Lung (tissue), 12 donors: ENCODE results near the gene STX8. TPM values are rescaled to one million over a fixed set of nuclear protein-coding genes. Genes with fewer than 3 reads are reported as not detected.

Experiments used
- ATAC-seq: fragments of 200-7000 bp; cut with Tn5 transposase; one replicate; pipeline ENCODE4 v1.9.1; 2020; ENCODE audit warnings: moderate number of reproducible peaks; ENCODE audit not compliant: insufficient read depth, low FRiP score
- DNase-seq, 3 donors: peaks; one replicate each; pipeline ENCODE4 v3.0.0-alpha.2; 2013 to 2017
- H3K27ac ChIP-seq, 2 donors: one replicate each; pipeline ENCODE4 v1.5.1; 2013; ENCODE audit warnings: mild to moderate bottlenecking in 2 of 2, moderate library complexity in 2 of 2, control low read depth in 1 of 2, inconsistent platforms in 1 of 2, low read depth in 1 of 2, low read length in 1 of 2
- H3K27me3 ChIP-seq, 3 donors: one replicate each; pipeline ENCODE4 v1.5.1; 2013; ENCODE audit warnings: low read length in 2 of 3; ENCODE audit not compliant: control insufficient read depth in 3 of 3, insufficient read depth in 3 of 3
- H3K36me3 ChIP-seq, 4 donors: one replicate each; pipeline ENCODE4 v1.5.1; 2013; ENCODE audit warnings: low read length in 4 of 4, mild to moderate bottlenecking in 1 of 4, moderate library complexity in 1 of 4; ENCODE audit not compliant: control insufficient read depth in 4 of 4, insufficient read depth in 4 of 4
- H3K4me1 ChIP-seq, 5 donors: one replicate each; pipeline ENCODE4 v1.5.1; 2013; ENCODE audit warnings: low read length in 5 of 5, mild to moderate bottlenecking in 2 of 5, moderate library complexity in 1 of 5; ENCODE audit not compliant: control insufficient read depth in 5 of 5, insufficient read depth in 5 of 5
- H3K4me3 ChIP-seq: one replicate; pipeline ENCODE4 v1.5.1; 2013; ENCODE audit warnings: mild to moderate bottlenecking, control low read depth, moderate library complexity
- H3K9ac ChIP-seq, 2 donors: one replicate each; pipeline ENCODE4 v1.5.1; 2013; ENCODE audit warnings: low read length in 2 of 2, control low read depth in 1 of 2; ENCODE audit not compliant: insufficient read depth in 1 of 2
- H3K9me3 ChIP-seq, 4 donors: one replicate each; pipeline ENCODE4 v1.5.1; 2013; ENCODE audit warnings: low read length in 3 of 4, mild to moderate bottlenecking in 1 of 4, moderate library complexity in 1 of 4; ENCODE audit not compliant: control insufficient read depth in 4 of 4, insufficient read depth in 3 of 4
- WGBS, 2 donors: extraction: QIAGEN DNeasy Blood & Tissue Kit; methylation state at CpG; one replicate each; pipeline ENCODE4 v1.1.7; 2013; 5-methylcytosine and 5-hydroxymethylcytosine counted together
- polyA plus RNA-seq, 2 donors: library from polyadenylated mRNA; stranded (reverse); fragments of 200-250 nt; gene quantifications; one replicate each; pipeline ENCODE4 v1.2.1, GENCODE V29; 2013
- total RNA-seq, 2 donors: library from RNA; depleted of rRNA in 1 of 2; stranded (reverse); fragments of >200 nt in 1 of 2; gene quantifications; one replicate each; pipeline ENCODE4 v1.2.1, GENCODE V29; 2014 to 2021
- TF ChIP-seq, protein P1 (sequence below): IDR thresholded peaks from 2 replicates; pipeline ENCODE4 v1.5.1; 2012; ENCODE audit warnings: mild to moderate bottlenecking; ENCODE audit errors: control extremely low read depth, extremely low read depth
- donor health status: control.
- donor health status: control.
- donor health status: Bipolar disorder and iron deficiency.
- donor health status: healthy.
- donor health status: DM: yes; HTN: yes; CAD: no.

Gene STX8
- total and polyA plus RNA-seq, 4 donors = 36.5 to 81.1 (median 63.2) TPM

DNA sequence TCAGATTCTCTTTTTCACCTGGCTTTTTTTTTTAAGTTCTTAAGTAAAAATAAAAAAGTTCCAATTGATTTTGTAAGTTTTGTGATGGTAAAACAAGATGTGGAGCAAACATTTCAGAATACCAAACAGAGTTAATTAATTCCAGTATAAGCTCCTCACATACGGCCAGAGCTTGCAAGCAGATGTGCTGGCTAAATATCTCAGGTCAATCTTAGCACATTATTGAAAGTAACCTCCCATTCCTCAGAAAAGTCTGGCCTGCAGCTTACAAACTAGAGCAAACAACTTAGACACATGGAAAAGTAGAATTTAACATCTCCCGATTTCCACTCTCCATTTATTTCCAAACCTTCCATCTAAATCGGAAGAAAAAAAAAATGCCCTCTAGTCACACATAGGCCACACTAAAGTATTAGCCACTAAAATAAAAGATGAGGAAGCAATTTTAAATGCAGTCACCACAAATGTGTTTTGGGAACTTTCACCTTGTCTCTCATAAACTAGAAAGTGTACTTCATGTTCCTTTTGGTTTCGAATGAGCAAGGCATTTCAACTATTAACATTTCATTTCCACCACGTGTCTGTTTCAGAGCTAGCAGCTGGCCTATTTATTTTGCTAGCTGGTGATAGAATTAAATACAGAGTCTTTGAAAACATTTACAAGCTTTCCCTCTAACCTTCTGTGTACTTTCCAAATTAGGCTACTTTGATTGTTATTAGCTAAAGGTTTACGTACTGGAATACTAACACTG lies 143.3 kb downstream of the STX8 start:
- TF ChIP-seq, protein P1, sequence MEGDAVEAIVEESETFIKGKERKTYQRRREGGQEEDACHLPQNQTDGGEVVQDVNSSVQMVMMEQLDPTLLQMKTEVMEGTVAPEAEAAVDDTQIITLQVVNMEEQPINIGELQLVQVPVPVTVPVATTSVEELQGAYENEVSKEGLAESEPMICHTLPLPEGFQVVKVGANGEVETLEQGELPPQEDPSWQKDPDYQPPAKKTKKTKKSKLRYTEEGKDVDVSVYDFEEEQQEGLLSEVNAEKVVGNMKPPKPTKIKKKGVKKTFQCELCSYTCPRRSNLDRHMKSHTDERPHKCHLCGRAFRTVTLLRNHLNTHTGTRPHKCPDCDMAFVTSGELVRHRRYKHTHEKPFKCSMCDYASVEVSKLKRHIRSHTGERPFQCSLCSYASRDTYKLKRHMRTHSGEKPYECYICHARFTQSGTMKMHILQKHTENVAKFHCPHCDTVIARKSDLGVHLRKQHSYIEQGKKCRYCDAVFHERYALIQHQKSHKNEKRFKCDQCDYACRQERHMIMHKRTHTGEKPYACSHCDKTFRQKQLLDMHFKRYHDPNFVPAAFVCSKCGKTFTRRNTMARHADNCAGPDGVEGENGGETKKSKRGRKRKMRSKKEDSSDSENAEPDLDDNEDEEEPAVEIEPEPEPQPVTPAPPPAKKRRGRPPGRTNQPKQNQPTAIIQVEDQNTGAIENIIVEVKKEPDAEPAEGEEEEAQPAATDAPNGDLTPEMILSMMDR = no peak
- Histone ChIP-seq H3K27ac (no peak overlapping the region), H3K36me3 (peaks cover 0 to 3% (median under 1%) of the 10 kb centered on the region in 4 donors), H3K4me1 (peaks cover 0 to 5% (median 0%) of the 10 kb centered on the region in 5 donors), H3K9me3 (peaks cover 0 to 1% (median 0%) of the 10 kb centered on the region in 4 donors), H3K9ac (no peak overlapping the region), H3K4me3 (no peak overlapping the region), H3K27me3 (no peaks in the 10 kb centered on the region)
- ATAC-seq = no peak
- peak in 2 of 3 donors; percentile 27 to 34 for DNase-seq
- 68 to 78% methylated on average over 6 of the region's 6 CpGs for WGBS, 2 donors

DNA sequence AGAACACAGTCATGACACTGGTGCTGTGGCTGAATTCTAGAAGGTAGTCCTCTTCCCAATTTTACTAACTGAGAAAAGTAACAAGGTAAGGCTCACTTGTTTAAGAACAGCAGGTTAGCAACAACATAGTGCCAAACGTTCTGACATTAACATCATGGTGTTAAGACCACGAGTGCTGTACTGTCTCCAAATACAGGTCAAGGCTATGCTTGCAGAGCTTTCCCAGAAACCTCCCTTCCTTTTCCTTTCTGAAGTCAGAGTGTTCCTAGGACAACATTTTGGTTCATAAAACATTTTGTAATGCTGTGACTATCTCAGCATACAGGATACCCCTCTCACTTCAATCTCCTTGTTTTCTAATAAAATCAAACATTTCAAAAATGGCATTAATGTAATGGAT lies 144.0 kb downstream of the STX8 start:
- peaks cover 0 to 1% (median 0%) of the 10 kb centered on the region in 4 donors for H3K9me3 ChIP-seq
- no peak overlapping the region for H3K27ac ChIP-seq
- peaks cover 0 to 3% (median under 1%) of the 10 kb centered on the region in 4 donors for H3K36me3 ChIP-seq
- ATAC-seq (no peak), DNase-seq (no peak)
- TF ChIP-seq, protein P1 = no peak
- no peaks in the 10 kb centered on the region for H3K27me3 ChIP-seq
- WGBS, 2 donors = 61 to 72% methylated on average over 2 of the region's 2 CpGs
- no peak overlapping the region for H3K4me3 ChIP-seq
- H3K9ac ChIP-seq = no peak overlapping the region
- H3K4me1 ChIP-seq = peaks cover 0 to 5% (median 0%) of the 10 kb centered on the region in 5 donors

DNA sequence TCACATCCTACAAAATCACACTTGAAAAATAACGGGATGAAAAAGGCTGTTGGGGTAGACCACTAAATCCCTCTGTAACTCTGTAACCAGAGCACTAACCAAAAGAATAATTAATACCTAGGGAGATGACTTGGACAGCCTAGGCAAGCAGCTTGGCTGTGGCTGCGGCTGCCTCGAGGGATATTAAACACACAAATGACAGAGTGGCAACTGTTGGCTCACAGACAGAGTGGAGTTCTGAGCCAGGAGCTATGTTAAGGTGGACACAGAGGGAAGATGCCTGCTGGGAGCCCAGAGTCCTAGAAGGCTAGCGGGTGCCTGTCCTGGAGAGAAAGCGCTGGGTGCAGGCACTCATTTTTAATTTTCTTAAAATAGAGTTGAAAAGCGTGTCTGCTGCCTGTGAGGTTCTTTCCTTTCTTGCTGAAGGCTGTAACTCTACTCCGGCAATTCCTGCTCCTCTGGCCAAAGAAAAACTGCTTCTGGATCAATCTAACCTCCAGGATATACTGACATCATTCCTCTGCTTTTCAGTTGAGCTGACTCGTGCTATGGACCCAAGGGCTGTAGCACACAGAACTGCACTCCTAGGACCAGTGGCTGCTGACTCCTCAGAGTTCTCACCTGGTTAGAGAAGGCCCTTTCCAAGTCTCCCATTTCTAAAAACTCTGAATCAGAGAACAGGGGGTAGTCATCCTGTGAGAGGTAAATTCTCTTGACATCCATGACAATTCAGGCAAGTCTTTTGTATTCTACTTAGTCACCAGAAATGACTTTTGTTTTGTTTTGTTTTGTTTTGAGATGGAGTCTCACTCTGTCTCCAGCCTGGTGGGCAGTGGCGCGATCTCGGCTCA lies 147.9 kb downstream of the STX8 start:
- Histone ChIP-seq H3K4me1 (peaks cover 0 to 5% (median 0%) of the 10 kb centered on the region in 5 donors), H3K9ac (no peak overlapping the region), H3K27me3 (no peaks in the 10 kb centered on the region), H3K4me3 (no peak overlapping the region), H3K9me3 (no peaks in the 10 kb centered on the region), H3K27ac (no peak overlapping the region), H3K36me3 (peaks cover 0 to 2% (median 0%) of the 10 kb centered on the region in 4 donors)
- DNase-seq = no peak
- TF ChIP-seq, protein P1 = no peak
- no peak for ATAC-seq
- WGBS, 2 donors = 91 to 93% methylated on average over 11 of the region's 11 CpGs
